HG03280 (cell line): Measurements from ENCODE around the gene DENND1B.
A peak's percentile ranks its signal among the peaks of the same experiment; 100 is the strongest.

Source experiments
- ATAC-seq: cut with Tn5 transposase; IDR thresholded peaks from one replicate; pipeline ENCODE4 v1.9.1; 2021; ENCODE audit warnings: mild to moderate bottlenecking, moderate library complexity; ENCODE audit not compliant: unreplicated experiment

DENND1B gene, protein sequence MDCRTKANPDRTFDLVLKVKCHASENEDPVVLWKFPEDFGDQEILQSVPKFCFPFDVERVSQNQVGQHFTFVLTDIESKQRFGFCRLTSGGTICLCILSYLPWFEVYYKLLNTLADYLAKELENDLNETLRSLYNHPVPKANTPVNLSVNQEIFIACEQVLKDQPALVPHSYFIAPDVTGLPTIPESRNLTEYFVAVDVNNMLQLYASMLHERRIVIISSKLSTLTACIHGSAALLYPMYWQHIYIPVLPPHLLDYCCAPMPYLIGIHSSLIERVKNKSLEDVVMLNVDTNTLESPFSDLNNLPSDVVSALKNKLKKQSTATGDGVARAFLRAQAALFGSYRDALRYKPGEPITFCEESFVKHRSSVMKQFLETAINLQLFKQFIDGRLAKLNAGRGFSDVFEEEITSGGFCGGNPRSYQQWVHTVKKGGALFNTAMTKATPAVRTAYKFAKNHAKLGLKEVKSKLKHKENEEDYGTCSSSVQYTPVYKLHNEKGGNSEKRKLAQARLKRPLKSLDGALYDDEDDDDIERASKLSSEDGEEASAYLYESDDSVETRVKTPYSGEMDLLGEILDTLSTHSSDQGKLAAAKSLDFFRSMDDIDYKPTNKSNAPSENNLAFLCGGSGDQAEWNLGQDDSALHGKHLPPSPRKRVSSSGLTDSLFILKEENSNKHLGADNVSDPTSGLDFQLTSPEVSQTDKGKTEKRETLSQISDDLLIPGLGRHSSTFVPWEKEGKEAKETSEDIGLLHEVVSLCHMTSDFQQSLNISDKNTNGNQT

DNA sequence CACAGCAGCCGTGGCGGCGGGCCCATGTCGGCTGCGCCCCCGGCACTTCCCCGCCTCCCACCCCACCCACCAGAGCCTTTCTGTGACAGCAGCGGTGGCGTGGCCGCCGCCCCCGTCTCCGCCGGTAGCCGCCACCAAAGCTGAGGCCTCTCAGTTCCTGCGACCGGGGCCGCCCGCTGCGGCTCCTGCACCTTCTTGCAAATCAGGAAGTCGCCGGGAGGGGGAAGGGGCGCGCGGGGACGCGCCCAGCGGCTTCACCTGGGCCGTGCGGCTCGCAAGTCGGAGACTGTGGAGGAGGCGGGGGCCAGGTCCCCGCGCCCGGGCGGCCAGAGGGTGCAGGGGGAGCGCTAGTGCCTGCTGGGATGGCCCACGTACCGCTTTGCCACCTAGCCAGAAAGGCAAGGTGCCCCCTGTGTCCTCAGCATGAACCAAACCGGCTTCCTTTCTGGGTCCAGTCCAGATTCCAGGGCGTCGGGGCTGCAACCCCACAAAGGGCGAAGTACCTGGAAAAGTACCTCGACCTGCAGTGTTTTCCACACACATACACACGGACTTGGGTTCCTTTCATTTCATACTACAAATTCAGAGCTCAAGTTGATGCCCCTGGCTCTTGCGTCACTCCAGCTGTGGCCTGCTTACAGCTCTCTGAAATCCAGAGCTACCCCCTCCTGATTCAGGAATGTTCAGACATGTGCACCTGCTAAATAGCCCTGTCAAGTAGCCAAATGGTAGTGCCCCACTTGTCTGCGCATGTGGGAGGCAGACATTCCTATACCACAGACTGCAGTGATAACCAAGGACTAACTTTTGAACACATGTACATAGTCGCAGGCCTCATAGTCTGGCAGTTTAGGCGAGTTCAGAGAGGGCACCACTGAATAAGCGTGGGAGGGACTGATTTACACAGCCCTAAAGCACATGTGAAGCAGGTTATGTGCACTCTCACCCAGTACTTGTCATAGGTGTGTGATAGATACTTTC lies at the start of gene DENND1B:
TSS of gene DENND1B (minus strand) at position 199 of the 981 bp plus-strand sequence. CDS start 325 bp downstream, outside the sequence.
- ATAC-seq = peak; percentile 66

GRCh38 chr1:197814306-197814705 lies 39.0 kb upstream of the DENND1B start:
- no peak for ATAC-seq

DNA sequence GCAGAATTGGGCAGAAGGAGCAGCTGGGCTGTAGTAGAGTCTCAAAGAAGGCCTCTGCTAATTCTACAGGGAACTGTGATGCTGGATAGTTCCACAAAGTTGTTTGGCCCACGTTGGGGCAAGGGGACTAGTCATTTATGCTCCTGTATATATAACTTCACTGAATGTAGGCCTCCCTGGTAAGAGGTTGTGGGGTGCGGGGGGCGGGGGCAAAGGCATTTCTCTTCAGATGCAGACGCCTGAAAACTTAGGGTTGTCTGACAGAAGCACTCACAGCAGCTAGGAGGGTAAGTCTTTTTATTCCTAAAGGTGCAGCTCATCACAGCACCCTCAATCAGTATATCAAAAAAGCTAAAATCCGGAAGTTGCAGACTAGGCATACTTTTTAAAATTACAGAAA lies 38.5 kb upstream of the DENND1B start:
- ATAC-seq = no peak

GRCh38 chr1:197811769-197812168 lies 36.5 kb upstream of the DENND1B start:
- no peak for ATAC-seq

GRCh38 chr1:197810812-197811211 lies 35.5 kb upstream of the DENND1B start:
- ATAC-seq = no peak

DNA sequence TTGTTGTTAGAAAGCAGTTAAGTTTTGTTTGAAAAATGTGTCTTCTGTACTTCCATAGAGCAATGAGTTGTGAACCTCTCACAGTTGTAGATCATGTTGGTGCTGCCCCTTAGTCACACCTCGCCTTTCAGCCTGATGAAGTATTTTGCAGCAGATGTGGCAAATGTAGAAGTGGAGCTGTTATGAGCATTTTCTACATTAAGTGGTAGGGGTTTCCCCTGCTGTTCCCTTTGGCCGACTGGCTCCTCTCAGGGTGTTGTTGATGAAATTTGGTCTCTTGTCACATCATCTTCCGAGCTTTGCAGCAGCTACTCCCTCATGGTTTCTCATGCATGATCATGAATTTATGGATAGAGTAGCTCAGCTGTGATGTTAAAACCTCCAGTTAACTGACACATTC lies 33.6 kb upstream of the DENND1B start:
- ATAC-seq = no peak

- ATAC-seq = no peak
Measured at GRCh38 chr1:197807739-197808453, 32.6 kb upstream of the DENND1B start.

DNA sequence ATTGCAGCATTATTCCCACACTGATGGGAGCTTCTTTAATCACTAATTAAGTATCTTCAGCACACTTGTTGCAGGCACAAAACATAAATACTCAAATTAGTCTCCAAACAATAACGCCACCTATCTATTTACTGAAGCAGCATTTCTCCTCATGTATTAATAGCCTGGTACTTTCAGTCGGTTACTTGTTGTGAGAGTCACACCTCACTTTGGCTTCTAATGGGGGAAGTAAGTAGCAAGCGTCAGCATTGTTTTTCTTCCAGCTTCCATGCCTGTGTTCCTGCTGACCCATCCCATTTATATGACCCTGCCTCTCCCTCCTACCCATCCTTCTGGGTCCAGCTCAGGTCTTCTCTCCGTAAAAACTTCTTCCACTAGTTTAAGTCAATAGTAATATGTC lies 31.9 kb upstream of the DENND1B start:
- ATAC-seq = peak; percentile 88

DNA sequence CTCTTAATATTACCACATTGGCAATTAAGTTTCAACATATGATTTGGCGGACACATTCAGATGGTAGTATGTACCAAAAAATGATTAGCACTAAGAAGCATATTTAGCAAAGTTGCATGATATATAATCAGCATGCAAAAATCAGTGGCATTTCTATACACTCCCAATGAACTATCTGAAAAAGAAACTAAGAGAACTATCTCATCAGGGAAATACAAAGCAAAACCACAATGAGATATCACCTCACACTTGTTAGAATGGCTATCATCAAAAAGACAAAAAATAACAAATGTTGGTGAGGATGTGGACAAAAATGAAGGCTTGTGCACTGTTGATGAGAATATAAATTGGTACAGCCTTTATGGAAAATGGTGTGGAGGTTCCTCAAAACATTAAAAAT lies 31.4 kb upstream of the DENND1B start:
- ATAC-seq = no peak

- ATAC-seq = no peak
Measured at GRCh38 chr1:197801684-197802083, 26.4 kb upstream of the DENND1B start.

DNA sequence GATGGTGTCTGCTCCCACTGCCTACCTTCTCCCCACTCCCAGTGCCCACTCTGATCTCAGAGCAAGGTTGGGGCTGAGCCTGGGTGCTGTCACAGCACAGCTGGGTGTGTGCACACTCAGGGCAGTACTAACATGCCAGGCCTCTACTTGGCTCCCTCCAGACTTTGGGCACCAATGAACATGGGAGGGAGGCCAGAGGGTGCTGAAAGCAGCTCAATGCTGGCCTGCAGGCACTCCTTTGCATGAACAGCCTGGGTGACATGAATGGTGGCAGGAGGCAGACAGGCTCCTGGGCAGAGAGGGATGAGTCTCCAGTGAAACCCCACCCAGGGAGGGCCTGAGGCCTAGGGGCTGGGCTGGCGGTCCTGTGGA lies 25.8 kb upstream of the DENND1B start:
- no peak for ATAC-seq

DNA sequence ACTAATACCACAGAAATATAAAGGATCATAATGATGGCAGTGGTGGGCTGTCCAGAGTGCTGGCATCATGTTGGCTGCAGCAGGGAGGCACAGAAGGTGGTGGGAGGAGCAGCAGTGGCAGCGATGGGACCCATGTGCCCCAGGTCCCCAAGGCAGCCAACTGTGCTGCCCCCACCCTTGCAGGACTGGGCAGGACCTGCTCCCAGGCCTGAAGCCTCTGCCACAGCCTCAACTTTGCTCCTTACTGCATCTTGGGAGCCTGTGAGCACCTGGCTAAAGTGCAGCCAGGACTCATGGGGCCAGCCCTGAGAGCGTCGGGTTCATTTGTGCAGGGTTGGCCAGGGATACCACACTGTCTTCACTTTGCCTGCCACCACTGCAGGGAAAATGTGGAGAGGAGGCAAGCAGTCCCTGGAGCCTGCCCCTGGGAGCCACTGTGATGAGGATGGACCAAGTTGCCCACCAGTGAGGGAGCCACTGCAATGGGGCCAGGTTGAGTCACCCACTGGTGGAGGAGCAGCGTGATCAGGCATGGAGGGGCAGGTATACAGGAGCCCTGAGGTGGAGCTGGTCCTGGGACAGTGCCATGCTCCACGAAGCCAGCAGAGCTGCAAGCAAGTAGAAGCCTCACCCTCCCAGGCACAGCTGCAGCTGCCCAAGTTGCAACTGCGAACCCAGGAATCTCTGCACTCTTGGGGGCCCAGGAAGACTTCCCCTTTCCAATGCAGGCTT lies 25.3 kb upstream of the DENND1B start:
- ATAC-seq = no peak

GRCh38 chr1:197799271-197799670 lies 24.0 kb upstream of the DENND1B start:
- no peak for ATAC-seq

- no peak for ATAC-seq
Measured at GRCh38 chr1:197798492-197798891, 23.2 kb upstream of the DENND1B start.

- ATAC-seq = no peak
Measured at GRCh38 chr1:197797010-197797409, 21.7 kb upstream of the DENND1B start.

DNA sequence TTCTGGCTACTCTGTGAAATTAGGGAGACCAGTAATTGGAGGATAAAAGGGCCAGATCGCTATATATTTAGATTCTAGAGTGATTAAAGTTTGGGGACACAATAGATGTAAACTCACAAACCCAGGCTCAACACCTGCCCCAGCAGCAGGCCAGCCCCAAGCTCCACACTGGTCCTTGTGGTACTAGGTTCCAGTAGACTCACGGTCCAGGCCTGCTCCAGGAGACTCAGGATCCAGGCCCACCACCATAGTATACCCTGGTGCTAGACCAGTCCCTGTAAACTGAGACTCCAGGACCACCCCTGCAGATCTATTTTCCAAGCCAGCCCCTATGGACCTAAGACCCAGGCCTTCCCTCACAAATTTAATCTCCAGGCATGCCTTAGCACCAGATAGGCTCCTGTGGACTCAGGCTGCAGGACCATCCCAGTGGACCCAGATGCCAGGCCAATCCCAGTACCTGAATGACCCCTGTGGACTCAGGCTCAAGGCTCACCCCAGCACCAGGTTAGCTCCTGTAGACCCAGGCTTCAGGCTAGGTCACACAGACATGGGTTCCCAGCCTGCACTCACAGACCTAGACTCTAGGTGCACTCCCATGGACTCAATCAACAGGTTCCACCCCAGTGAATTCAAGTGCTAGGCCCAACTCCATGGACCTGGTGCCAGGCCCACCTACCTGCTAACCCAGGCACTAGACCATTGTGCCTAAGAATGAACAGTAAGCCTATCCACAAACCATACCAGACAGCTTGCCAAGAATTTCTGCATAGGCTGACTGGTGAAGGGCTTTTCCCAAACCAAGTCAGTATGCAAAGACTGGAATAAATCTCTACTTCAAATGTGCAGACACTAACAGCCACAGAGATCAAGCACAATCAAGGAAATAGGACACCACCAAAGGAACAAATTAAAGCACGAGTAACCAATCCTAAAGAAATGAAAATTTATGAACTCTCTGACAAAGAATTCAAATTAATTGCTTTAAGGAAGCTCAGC lies 13.8 kb upstream of the DENND1B start:
- ATAC-seq = no peak

- no peak for ATAC-seq
Measured at GRCh38 chr1:197787623-197788536, 12.6 kb upstream of the DENND1B start.
